Heart left ventricle (tissue), 13 donors: Measurements from ENCODE around the gene ADARB1.

Experiments
- CTCF ChIP-seq, 12 donors: fragments of 200-600 bp; sonication (generic) in 4 of 12; IDR thresholded peaks; one replicate each; pipeline versions ENCODE4 v1.5.0 to v1.8.0; 2018 to 2022; ENCODE audit warnings: antibody characterized with exemption in 12 of 12, mild to moderate bottlenecking in 5 of 12
- POLR2A ChIP-seq, 2 donors: fragments of 450-650 bp; IDR thresholded peaks; one replicate each; pipeline ENCODE4 v1.6.1; 2017; ENCODE audit warnings: antibody characterized with exemption in 2 of 2, mild to moderate bottlenecking in 2 of 2, moderate library complexity in 2 of 2
- donor health status: ischemic (EF 13 %, LVEDD 7.1; RV severe dilation, severe dysfunction).
- donor health status: DM: no; HTN: yes; CAD: no.
- donor health status: DM: no; HTN: no; CAD: no.
- donor health status: ischemic (EF 25% LVEDD 6.9; RV normal size, moderate dysfunction).
- donor health status: ischemic (EF 25% LVEDD 5.7; RV mildly dilated, moderate dysfunction).
- donor health status: ischemic (EF 35%, LVEDD 5.7; RV mildly dilated, moderate dysfunction).
- donor health status: nonischemic (EF 11% LVEDD 7.7; RV severe dilation, severe dysfunction).
- donor health status: DM: yes; HTN: yes; CAD: no.
- donor health status: PGD.
- donor health status: ischemic (EF 29% LVEDD 5.4; RV normal size, mild dysfunction).
- donor health status: nonischemic (EF 23%, LVEDD 6.1; RV moderate dilation, normal function).

- TF ChIP-seq CTCF (IDR thresholded peaks at IDR 0.05) = no peak
- TF ChIP-seq POLR2A (IDR thresholded peaks at IDR 0.05) = no peak
Observed at GRCh38 chr21:45135868-45136267, 61.5 kb downstream of the ADARB1 start.
